ENCODE results near the gene MMP19. TPM values are rescaled to one million over a fixed set of nuclear protein-coding genes. Genes with fewer than 3 reads are reported as not detected.

MMP19 gene, protein sequence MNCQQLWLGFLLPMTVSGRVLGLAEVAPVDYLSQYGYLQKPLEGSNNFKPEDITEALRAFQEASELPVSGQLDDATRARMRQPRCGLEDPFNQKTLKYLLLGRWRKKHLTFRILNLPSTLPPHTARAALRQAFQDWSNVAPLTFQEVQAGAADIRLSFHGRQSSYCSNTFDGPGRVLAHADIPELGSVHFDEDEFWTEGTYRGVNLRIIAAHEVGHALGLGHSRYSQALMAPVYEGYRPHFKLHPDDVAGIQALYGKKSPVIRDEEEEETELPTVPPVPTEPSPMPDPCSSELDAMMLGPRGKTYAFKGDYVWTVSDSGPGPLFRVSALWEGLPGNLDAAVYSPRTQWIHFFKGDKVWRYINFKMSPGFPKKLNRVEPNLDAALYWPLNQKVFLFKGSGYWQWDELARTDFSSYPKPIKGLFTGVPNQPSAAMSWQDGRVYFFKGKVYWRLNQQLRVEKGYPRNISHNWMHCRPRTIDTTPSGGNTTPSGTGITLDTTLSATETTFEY
- 4.0 and 12.0 TPM in 2 replicates for total RNA-seq (ENCODE audit: low replicate concordance)

DNA sequence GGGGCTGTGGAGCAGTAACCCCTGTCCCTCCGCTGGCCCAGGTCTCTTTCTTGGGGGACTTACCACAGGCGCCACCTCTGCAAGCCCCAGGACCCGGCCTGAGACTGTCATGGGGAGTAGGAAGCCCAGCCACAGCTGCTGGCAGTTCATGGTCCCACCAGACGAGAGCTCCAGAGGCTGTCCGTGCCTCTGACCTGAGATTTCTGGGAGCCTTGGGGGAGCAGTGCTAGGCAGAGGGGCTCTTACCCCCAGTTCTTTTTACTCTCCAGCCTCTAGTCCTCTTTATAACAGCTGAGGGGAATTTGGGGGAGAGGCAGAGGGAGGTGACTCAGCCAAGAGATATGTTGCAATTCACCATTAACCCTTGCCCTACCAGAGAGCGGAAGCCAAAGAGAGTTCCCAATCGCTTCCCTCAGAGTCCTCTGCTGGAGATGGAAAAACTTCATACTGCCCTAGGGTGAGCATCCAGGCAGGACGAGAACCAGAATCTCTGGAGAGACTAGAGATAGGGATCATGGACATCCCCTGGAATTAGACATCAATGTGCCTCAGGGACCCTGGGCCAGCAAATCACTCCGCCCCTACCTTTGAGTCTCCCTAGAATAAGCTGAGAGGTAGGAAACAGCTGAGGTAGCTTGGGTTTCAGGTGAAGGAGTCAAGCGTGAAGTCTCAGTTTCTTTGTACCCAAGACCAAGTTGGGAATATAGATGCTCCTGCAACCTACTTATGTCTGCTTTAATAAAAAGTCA, at the start of gene MMP19:
Gene MMP19 (minus strand): TSS at position 256 of the 749 bp plus-strand sequence. CDS start 106 bp downstream, at position 150.

DNA sequence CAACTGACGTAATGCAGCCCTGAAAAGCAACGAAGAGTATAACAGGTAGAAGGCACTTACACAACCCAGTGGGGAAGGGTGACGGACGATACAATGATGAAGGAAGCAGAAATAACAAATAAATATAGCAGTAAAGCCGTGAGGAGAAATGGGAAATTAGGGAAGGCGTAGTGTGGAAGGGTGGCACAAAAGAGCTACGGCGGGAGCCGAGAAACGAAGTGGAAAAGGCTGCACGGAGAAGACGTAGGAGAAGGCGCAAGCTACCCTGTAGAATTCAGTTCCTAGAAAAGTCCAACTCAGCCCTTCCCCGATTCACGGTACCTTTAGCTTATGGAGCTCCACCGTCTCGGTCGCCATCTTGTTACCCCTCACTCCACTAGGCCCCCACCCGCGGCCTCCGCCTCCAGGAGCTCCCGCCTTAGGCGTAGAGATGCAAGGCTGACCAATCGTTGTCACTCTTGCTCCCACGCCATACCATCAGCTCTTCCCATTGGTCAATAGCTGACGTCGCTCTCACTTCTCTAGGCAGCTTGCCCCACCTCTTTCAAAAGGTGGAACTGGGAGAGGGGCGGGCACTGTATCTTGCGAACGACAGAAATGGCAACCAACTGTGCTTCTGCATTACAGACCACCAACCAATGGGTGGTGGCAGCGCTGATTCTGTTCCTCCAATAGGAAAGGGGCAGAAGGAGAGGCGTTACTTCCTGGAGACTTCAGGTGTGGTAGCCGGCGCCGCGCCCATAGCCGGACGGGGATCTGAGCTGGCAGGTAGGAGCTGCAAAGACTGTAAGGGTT, 25.2 kb downstream of the MMP19 start, which contains the start of the genes ORMDL2 and SARNP:
Gene ORMDL2 (plus strand): TSS at position 697 of the 795 bp plus-strand sequence. CDS start 959 bp downstream, outside the sequence.
Gene SARNP (minus strand): TSS at position 380 of the 795 bp plus-strand sequence. CDS start 23 bp downstream, at position 357.

Other genes with a start within 250 kb of the MMP19 start
- not detected in 2 replicates for gene OR10P1, start 206.0 kb downstream of the MMP19 start, total RNA-seq (ENCODE audit: low replicate concordance)
- 3.8 and 72.7 TPM in 2 replicates for gene ITGA7, start 135.0 kb downstream of the MMP19 start, total RNA-seq (ENCODE audit: low replicate concordance)
- gene BLOC1S1, start 126.9 kb downstream of the MMP19 start, total RNA-seq (ENCODE audit: low replicate concordance), result 82.0 and 115 TPM in 2 replicates
- gene RDH5, start 122.5 kb downstream of the MMP19 start, total RNA-seq (ENCODE audit: low replicate concordance), result 3.8 and 65.1 TPM in 2 replicates
- 2,585 and 6,003 TPM in 2 replicates for gene CD63, start 113.9 kb downstream of the MMP19 start, total RNA-seq (ENCODE audit: low replicate concordance)
- gene GDF11, start 99.8 kb downstream of the MMP19 start, total RNA-seq (ENCODE audit: low replicate concordance), result 2.7 and 3.3 TPM in 2 replicates
- 32.2 and 105 TPM in 2 replicates for gene SARNP, start 25.2 kb downstream of the MMP19 start, total RNA-seq (ENCODE audit: low replicate concordance)
- 31.8 and 41.1 TPM in 2 replicates for gene ORMDL2, start 24.9 kb downstream of the MMP19 start, total RNA-seq (ENCODE audit: low replicate concordance)
- 46.2 and 60.6 TPM in 2 replicates for gene DNAJC14, start 13.3 kb downstream of the MMP19 start, total RNA-seq (ENCODE audit: low replicate concordance)
- gene PYM1, start 85.0 kb upstream of the MMP19 start, total RNA-seq (ENCODE audit: low replicate concordance), result 17.1 and 37.1 TPM in 2 replicates
- gene DGKA, start 88.2 kb upstream of the MMP19 start, total RNA-seq (ENCODE audit: low replicate concordance), result 34.4 and 52.2 TPM in 2 replicates
- gene PMEL, start 123.1 kb upstream of the MMP19 start, total RNA-seq (ENCODE audit: low replicate concordance), result 0.23 and 0.90 TPM in 2 replicates
- gene CDK2, start 123.9 kb upstream of the MMP19 start, total RNA-seq (ENCODE audit: low replicate concordance), result 2.9 and 18.4 TPM in 2 replicates
- 35.0 and 40.1 TPM in 2 replicates for gene RAB5B, start 131.1 kb upstream of the MMP19 start, total RNA-seq (ENCODE audit: low replicate concordance)
- gene SUOX, start 154.3 kb upstream of the MMP19 start, total RNA-seq (ENCODE audit: low replicate concordance), result 8.3 and 11.9 TPM in 2 replicates
- 0.35 and 0.83 TPM in 2 replicates for gene IKZF4, start 178.1 kb upstream of the MMP19 start, total RNA-seq (ENCODE audit: low replicate concordance)
- 28.5 and 116 TPM in 2 replicates for gene RPS26, start 199.0 kb upstream of the MMP19 start, total RNA-seq (ENCODE audit: low replicate concordance)
- gene ERBB3, start 237.2 kb upstream of the MMP19 start, total RNA-seq (ENCODE audit: low replicate concordance), result 0.53 and 0.70 TPM in 2 replicates